Skeletal muscle cell (primary cell): Measurements from ENCODE around the gene PNLIPRP2.

Experiments
- DNase-seq: peaks from one replicate; pipeline ENCODE4 v3.0.0-alpha.2; 2010; ENCODE audit warnings: low read depth
- H3K4me3 ChIP-seq: 2 replicates; pipeline ENCODE4 v1.5.1; 2011; ENCODE audit warnings: low read depth, mild to moderate bottlenecking, control low read depth, low read length, moderate library complexity

PNLIPRP2 gene

GRCh38 chr10:116610443-116611152, 10.2 kb upstream of the PNLIPRP2 start:
- DNase-seq: no peak
- H3K4me3 ChIP-seq: no peak overlapping the region

GRCh38 chr10:116611153-116611545, 9.6 kb upstream of the PNLIPRP2 start:
- H3K4me3 ChIP-seq: no peak overlapping the region

GRCh38 chr10:116612107-116612769, 8.5 kb upstream of the PNLIPRP2 start:
- H3K4me3 ChIP-seq: no peak overlapping the region
- no peak for DNase-seq

More at GRCh38 chr10:116611153-116611545, 9.6 kb upstream of the PNLIPRP2 start:
- no peak for DNase-seq

- H3K4me3 ChIP-seq: no peak overlapping the region
- DNase-seq: no peak
Observed at GRCh38 chr10:116613471-116613870, 7.3 kb upstream of the PNLIPRP2 start.

- H3K4me3 ChIP-seq: no peak overlapping the region
- no peak for DNase-seq
Observed at GRCh38 chr10:116614796-116615195, 6.0 kb upstream of the PNLIPRP2 start.

- DNase-seq: no peak
Observed at GRCh38 chr10:116615199-116615776, 5.5 kb upstream of the PNLIPRP2 start.

GRCh38 chr10:116621476-116621875, 723 bp downstream of the PNLIPRP2 start:
- no peak overlapping the region for H3K4me3 ChIP-seq
- no peak for DNase-seq

More at GRCh38 chr10:116615199-116615776, 5.5 kb upstream of the PNLIPRP2 start:
- no peak overlapping the region for H3K4me3 ChIP-seq

- no peak overlapping the region for H3K4me3 ChIP-seq
- no peak for DNase-seq
Observed at GRCh38 chr10:116621934-116622655, 1.3 kb downstream of the PNLIPRP2 start.

GRCh38 chr10:116625845-116626244, 5.1 kb downstream of the PNLIPRP2 start:
- H3K4me3 ChIP-seq: no peak overlapping the region
- no peak for DNase-seq

GRCh38 chr10:116626815-116627214, 6.1 kb downstream of the PNLIPRP2 start:
- H3K4me3 ChIP-seq: no peak overlapping the region
- no peak for DNase-seq

GRCh38 chr10:116627386-116627933, 6.7 kb downstream of the PNLIPRP2 start:
- H3K4me3 ChIP-seq: peak overlapping the region; percentile 26

GRCh38 chr10:116629340-116629739, 8.6 kb downstream of the PNLIPRP2 start:
- no peak for DNase-seq
- no peak overlapping the region for H3K4me3 ChIP-seq

More at GRCh38 chr10:116627386-116627933, 6.7 kb downstream of the PNLIPRP2 start:
- no peak for DNase-seq

GRCh38 chr10:116630020-116630419, 9.3 kb downstream of the PNLIPRP2 start:
- H3K4me3 ChIP-seq: no peak overlapping the region
- DNase-seq: no peak

- no peak for DNase-seq
- no peak overlapping the region for H3K4me3 ChIP-seq
Observed at GRCh38 chr10:116631871-116632295, 11.1 kb downstream of the PNLIPRP2 start.

- H3K4me3 ChIP-seq: no peak overlapping the region
- DNase-seq: no peak
Observed at GRCh38 chr10:116632596-116633215, 12.0 kb downstream of the PNLIPRP2 start.

GRCh38 chr10:116633216-116633600, 12.5 kb downstream of the PNLIPRP2 start:
- no peak for DNase-seq
- no peak overlapping the region for H3K4me3 ChIP-seq

- H3K4me3 ChIP-seq: no peak overlapping the region
- no peak for DNase-seq
Observed at GRCh38 chr10:116634126-116634975, 13.6 kb downstream of the PNLIPRP2 start.

- no peak overlapping the region for H3K4me3 ChIP-seq
- DNase-seq: no peak
Observed at GRCh38 chr10:116636385-116636784, 15.6 kb downstream of the PNLIPRP2 start.
